Measurements from ENCODE around the gene SDHA. TPM values are rescaled to one million over a fixed set of nuclear protein-coding genes. Genes with fewer than 3 reads are reported as not detected.

Gene SDHA
- total and polyA plus RNA-seq, 2 of the 8 experiments (the other 6 are each of a cell fraction or from before 2014, with no cell fraction given), result 59.7 to 87.3 TPM

GRCh38 chr5:197892-198489 lies 20.1 kb upstream of the SDHA start:
- Histone ChIP-seq H3K4ac (replicated peaks; ENCODE audit: insufficient read length, low read depth, low read length) (no peak overlapping the region), H3K18ac (ENCODE audit: extremely low read depth, low read length) (no peak overlapping the region), H3K14ac (ENCODE audit: insufficient read length) (no peak overlapping the region), H3K27me3 (replicated peaks in 1 of 4; ENCODE audit: control insufficient read depth in 3 of 4, extremely low read depth in 1 of 4, insufficient read depth in 3 of 4, low read length in 3 of 4) (no peaks in the 10 kb centered on the region), H3K4me3 (ENCODE audit: extremely low read depth in 1 of 4, insufficient read depth in 2 of 4, low read depth in 3 of 4, low read length in 4 of 4) (no peak overlapping the region), H3K4me2 (ENCODE audit: insufficient read depth in 1 of 2, low read depth in 2 of 2, low read length in 2 of 2) (no peak overlapping the region), H2BK120ac (replicated peaks; ENCODE audit: low read depth, low read length) (no peak overlapping the region), H3K79me2 (ENCODE audit: control insufficient read depth in 1 of 2, insufficient read depth in 2 of 2, low read length in 2 of 2) (no peaks in the 10 kb centered on the region), H4K91ac (replicated peaks; ENCODE audit: insufficient read length, low read length) (no peak overlapping the region), H4K8ac (ENCODE audit: extremely low read depth, insufficient read depth, low read length) (peak overlapping the region; percentile 25; the same call in 1 of the 2 replicates), H3K56ac (replicated peaks; ENCODE audit: insufficient read length, low read depth, low read length) (no peak overlapping the region), H2AFZ (ENCODE audit: low read length) (no peak overlapping the region), H2AK5ac (ENCODE audit: low read depth, low read length) (no peak overlapping the region), H3K23me2 (ENCODE audit: low read depth, low read length) (no peaks in the 10 kb centered on the region), H4K5ac (ENCODE audit: insufficient read length, low read depth, low read length) (no peak overlapping the region), H3K9me3 (ENCODE audit: insufficient read depth in 2 of 2, low read depth in 1 of 2, low read length in 1 of 2) (no peaks in the 10 kb centered on the region), H3K79me1 (ENCODE audit: low read depth, low read length) (no peaks in the 10 kb centered on the region), H2BK15ac (ENCODE audit: low read length) (no peak overlapping the region), H2BK5ac (ENCODE audit: low read depth, low read length) (no peak overlapping the region), H2BK12ac (ENCODE audit: low read depth, low read length) (no peak overlapping the region), H3K23ac (ENCODE audit: insufficient read length) (no peak overlapping the region), H4K20me1 (replicated peaks in 1 of 2; ENCODE audit: control insufficient read depth in 1 of 2, insufficient read depth in 2 of 2, low read length in 2 of 2) (peaks cover 3 to 4% of the 10 kb centered on the region in 2 experiments), H3K4me1 (replicated peaks in 1 of 4; ENCODE audit: control insufficient read depth in 3 of 4, insufficient read depth in 4 of 4, low read length in 3 of 4) (no peaks in the 10 kb centered on the region), H3K27ac (ENCODE audit: low read depth, low read length) (no peak overlapping the region), H3K36me3 (ENCODE audit: control insufficient read depth in 2 of 4, insufficient read depth in 4 of 4, low read length in 3 of 4) (no peaks in the 10 kb centered on the region), H3K9ac (replicated peaks in 1 of 4; ENCODE audit: extremely low read depth in 1 of 4, low read depth in 3 of 4, low read length in 3 of 4) (no peak overlapping the region), H2BK20ac (ENCODE audit: low read length) (no peak overlapping the region)
- POLR2A ChIA-PET (ENCODE audit: partially characterized antibody), result no interaction called here
- DNase-seq (ENCODE audit: low read depth in 1 of 2, low spot score in 2 of 2) (no peak), FAIRE-seq (no peak)
- CTCF ChIA-PET (ENCODE audit: partially characterized antibody), result interaction anchor here (1.1 to 1.2 kb wide), 2 partner anchors 12 to 82 kb away, joined by 3 read pairs; no protein-coding TSS in a partner anchor
- no peak for TF ChIP-seq TAF7 (optimal IDR thresholded peaks at IDR 0.05; ENCODE audit: borderline replicate concordance, low read depth, low read length)
- no peak for TF ChIP-seq JUN (IDR thresholded peaks at IDR 0.05; ENCODE audit: low read depth, low read length)
- TF ChIP-seq CBX8 (IDR thresholded peaks at IDR 0.05; ENCODE audit: borderline replicate concordance, low read depth, low read length), result no peak
- no peak for TF ChIP-seq PHF8 (conservative IDR thresholded peaks at IDR 0.05; ENCODE audit: low read depth, low read length)
- no peak for TF ChIP-seq EGR1 (IDR thresholded peaks at IDR 0.05; ENCODE audit: borderline replicate concordance, low read depth, low read length)
- TF ChIP-seq EP300 (IDR thresholded peaks at IDR 0.05; ENCODE audit: borderline replicate concordance in 1 of 2, low read depth in 2 of 2, low read length in 2 of 2), result no peak
- no peak for TF ChIP-seq MAFK (IDR thresholded peaks at IDR 0.05; ENCODE audit: low read depth, low read length)
- TF ChIP-seq NANOG (IDR thresholded peaks at IDR 0.05; ENCODE audit: insufficient read depth, low read depth, low read length, poor library complexity, severe bottlenecking), result no peak
- no peak for TF ChIP-seq SP1 (IDR thresholded peaks at IDR 0.05; ENCODE audit: low read depth, low read length)
- TF ChIP-seq YY1 (IDR thresholded peaks at IDR 0.05; ENCODE audit: low read depth, low read length), result no peak
- no peak for TF ChIP-seq TBP (IDR thresholded peaks at IDR 0.05; ENCODE audit: low read depth, low read length)
- no peak for TF ChIP-seq POLR2AphosphoS5 (IDR thresholded peaks at IDR 0.05; ENCODE audit: low read depth, low read length)
- TF ChIP-seq CBX5 (IDR thresholded peaks at IDR 0.05; ENCODE audit: low read depth, low read length), result no peak
- 91% methylated on average over 9 of the region's 12 CpGs; no CpG with 5 or more reads in 1 of the 2 experiments for WGBS, 2 experiments (ENCODE audit: extremely low coverage in 1 of 2, insufficient coverage in 1 of 2, insufficient read length in 1 of 2, insufficient replicate concordance in 2 of 2, low coverage in 1 of 2, low lambda C conversion rate in 2 of 2, missing lambda C conversion rate in 1 of 2)
